Stimulated activated CD4-positive, alpha-beta T cell treated with anti-CD3 and anti-CD28 coated beads, Interleukin-12 subunit alpha, Interleukin-12 subunit beta, amount 100 ng/mL, for 4 hours (primary cell): Measurements from ENCODE around the gene LOC128125822.
"Not testable (repeated sequence)": the region's sequence is repeated elsewhere in the genome, so short reads cannot be mapped to it uniquely, and the experiment has no call there.

Source experiments
- DNase-seq: peaks from one replicate; pipeline ENCODE4 v3.0.0-alpha.2; 2020

The LOC128125822 gene

DNA sequence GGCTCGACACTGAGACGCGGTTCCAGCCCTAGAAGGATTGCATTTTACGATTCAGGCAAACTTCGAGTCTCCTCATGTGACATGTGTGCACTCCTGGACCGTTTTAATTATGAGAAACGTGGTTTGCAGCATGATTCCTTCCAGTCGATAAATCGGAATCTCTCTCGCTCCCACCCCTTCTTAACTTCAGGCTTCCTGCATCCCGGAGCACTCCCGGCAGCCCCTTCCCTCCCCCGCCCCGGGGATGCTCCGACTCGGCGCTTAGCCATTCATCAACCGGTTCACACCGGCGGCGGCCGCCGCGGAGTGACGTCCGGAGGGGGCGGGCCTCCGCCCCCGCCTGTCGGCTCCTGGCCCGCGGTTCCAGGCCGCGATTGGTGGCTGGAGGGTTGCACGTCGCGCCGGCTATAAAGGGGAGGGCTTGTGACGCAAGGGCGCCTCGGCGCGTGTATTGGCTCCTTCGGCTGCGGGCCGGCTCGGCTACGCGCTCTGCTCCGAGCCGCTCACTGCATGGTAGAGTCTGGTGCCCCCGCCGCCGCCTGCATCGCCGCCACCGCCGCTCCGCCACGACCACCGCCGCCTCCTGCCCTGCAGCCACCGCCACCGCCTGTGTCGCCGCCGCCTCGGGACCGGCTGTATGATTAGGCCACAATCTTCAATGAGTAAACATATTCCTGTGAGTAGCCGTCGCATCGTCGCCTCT, at the start of gene LOC128125822, which contains the start of gene PTP4A1:
Gene LOC128125822 (plus strand): TSS at position 437 of the 703 bp plus-strand sequence.
Gene PTP4A1 (plus strand): TSS at position 437 of the 703 bp plus-strand sequence. CDS start 4,401 bp downstream, outside the sequence.
- DNase-seq = peak; percentile 97

- not testable (repeated sequence) for DNase-seq
Measured at GRCh38 chr6:63522911-63523287, 49.4 kb upstream of the LOC128125822 start.

DNA sequence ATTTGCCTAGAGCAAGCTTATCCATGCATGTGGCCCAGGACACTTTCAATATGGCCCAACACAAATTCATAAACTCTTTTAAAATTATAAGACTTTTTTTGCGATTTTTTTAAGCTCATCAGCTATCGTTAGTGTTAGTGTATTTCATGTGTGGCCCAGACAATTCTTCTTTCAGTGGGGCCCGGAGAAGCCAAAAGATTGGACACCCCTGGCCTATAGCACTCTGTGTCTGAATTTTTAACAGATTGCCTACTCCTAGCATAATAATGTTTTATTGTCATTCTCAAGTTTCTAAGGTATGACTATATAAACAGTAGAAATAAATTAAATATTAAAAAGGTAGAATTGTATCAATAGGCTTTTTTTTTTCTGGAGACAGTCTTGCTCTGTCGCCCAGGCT, 48.6 kb upstream of the LOC128125822 start:
- no peak for DNase-seq

GRCh38 chr6:63525186-63525878, 46.9 kb upstream of the LOC128125822 start:
- DNase-seq = no peak

- DNase-seq = no peak
Measured at GRCh38 chr6:63526931-63527330, 45.3 kb upstream of the LOC128125822 start.

DNA sequence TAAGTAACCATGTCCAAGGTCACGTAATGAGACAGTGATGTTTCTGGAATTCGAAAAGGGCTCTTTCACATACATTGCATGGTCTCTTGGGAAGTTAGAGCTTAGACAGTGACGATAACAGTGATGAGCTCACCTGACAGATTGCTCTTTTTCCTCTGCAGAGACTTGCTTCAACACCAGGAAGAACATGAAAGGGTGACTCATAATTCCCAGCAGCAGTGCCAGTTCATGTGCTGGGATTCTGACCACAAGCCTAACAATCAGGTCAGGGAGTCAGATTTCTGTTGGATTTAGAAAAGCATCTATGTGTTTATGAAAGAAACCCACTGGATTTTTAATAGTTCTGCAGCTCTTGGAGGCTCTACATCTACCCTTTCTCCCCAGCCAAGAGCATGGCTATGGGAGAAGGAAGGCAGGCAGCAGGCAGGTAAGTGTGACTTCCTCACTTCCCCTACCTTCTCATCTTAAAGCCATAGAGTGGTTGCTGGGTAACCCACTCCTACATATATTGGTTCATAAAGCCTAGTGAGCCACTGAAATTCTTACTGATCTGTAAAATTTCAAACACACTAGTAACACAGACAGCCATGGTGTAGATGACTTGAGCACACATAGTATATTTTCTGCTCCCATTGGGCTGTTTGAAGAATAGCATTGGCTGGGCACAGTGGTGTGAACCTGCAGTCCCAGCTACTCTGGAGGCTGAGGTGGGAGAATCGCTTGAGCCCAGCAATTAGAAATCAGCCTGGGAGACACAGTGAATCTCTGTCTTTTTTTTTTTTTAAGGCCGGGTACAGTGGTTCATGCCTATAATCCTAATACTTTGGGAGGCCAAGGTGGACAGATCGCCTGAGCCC, 44.4 kb upstream of the LOC128125822 start:
- no peak for DNase-seq

DNA sequence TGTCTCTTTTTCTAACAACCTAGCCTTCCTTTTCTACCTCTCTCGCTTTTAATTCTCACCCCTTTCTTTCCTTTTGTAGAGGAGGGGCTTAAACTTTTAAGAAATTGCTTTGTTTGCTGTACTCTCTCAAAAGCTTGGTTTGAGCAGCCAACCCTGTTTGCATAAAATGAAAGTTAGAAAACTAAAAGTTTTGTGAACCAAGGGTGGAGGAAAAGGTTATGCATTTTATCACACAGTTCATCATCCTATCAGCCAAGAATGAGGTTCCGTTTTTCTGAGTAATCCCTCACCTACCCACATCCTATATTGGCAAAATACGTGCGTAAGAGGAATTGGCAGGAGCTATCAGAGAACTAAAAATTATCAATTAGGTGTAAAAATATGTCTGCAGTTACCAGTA, 42.8 kb upstream of the LOC128125822 start:
- DNase-seq = no peak

DNA sequence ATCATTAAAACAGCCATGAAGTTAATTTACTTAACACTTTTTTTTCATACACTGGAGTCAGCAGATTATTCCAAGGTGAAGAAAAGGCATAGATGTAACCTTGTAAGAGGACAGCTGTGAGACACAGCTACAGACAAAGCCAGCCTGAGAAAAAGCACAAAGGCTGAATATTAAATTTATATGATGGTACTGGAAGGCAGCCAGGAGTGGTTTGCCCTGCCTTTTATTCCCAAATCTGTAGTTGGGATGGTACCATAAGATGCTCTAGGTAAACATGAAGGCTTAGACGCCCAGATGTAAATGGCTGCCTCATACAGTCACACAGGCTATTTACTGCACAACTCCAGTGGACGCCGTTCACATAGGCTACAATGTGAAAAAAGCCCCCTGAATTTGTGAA, 42.1 kb upstream of the LOC128125822 start:
- no peak for DNase-seq

DNA sequence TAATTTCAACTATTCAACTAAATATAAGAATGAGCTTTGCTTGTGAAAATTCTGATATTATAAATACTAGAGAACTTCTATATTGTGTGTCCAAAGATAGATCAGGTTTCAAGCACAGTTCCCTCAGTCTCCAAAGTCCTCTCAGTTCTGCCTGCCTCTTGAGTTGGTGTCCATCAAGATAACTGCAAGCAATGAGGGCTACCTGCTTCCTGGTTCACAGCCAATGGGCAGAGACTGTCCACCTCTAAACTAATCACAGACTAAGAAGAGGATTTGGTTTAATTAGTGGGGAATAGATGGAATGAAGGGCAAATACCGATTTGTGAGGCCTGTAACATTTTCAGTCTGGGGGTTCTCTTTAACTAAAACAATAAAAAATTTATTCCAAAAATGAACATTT, 41.3 kb upstream of the LOC128125822 start:
- no peak for DNase-seq

GRCh38 chr6:63533026-63533425, 39.3 kb upstream of the LOC128125822 start:
- no peak for DNase-seq

- DNase-seq = no peak
Measured at GRCh38 chr6:63533952-63534351, 38.3 kb upstream of the LOC128125822 start.

DNA sequence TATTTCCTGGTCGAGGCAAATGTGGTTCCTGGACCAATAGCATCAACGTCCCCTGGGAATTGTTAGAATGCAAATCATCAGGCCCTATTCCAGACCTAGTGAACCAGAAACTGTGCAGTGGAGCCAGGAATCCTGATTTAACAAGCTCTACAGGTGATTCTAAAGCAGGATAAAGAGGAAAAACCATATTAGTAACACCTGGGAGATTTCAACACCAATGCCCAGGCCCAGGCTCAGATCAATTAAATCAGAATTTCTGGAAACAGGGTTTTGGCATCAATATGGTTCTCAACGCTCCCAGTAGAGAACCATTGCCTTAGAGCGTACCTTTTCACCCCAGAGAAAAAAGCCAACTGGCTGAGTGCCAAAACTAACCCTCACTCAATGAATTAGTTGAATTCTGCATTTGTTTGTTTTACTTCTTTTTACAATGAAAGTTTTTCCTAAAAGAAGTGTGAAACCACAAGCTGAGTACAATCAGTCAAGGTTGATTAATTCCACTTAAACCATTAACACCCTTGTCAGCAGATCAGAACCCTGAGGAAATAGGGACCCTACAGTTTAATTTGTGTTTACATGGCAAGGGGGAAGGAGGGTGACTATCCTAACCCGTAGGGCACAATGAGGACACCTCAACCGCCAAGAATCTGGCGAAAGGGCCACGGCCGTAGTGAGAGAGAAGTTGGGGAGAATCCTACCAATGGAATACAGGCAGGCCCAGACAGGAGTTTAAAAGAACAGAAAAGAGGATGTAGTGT, 34.9 kb upstream of the LOC128125822 start:
- DNase-seq = no peak

- no peak for DNase-seq
Measured at GRCh38 chr6:63537959-63538300, 34.4 kb upstream of the LOC128125822 start.

DNA sequence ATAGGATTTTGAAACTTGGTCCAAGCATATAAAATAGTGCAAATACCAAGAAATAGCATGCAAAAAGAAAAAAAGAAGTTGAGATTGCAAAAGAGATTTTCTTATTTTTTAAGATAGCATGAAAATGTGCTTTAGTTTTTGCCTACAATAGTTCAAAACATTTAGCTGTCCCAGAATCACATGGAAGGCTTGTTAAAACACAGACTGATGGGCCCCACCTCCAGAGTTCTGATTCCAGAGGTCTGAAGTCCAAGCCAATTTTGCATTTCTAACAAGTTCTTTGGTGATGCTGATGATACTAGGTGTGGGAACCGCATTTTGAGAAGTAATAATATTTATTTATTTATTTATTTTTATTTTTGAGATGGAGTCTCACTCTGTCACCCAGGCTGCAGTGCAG, 33.7 kb upstream of the LOC128125822 start:
- DNase-seq = no peak

GRCh38 chr6:63543001-63543400, 29.3 kb upstream of the LOC128125822 start:
- no peak for DNase-seq

- DNase-seq = no peak
Measured at GRCh38 chr6:63543982-63544381, 28.3 kb upstream of the LOC128125822 start.

GRCh38 chr6:63546236-63546635, 26.0 kb upstream of the LOC128125822 start:
- no peak for DNase-seq

DNA sequence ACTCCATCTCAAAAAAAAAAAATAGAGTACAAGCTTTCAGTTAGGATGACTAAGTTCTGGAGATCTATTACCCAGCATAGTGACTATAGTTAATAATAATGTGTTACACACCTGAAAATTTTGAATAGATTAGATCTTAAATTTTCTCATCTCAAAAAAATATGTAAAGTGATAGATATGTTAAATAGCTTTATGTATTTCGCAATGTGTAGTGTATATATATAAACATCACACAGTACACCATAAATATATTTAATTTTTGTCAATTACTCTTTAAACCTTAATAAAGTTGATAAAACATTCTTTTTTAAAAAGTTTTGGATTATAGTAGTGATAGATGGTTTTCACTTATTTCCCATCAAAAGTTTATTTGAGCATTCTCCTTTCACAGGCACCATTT, 25.6 kb upstream of the LOC128125822 start:
- DNase-seq = no peak

- DNase-seq = no peak
Measured at GRCh38 chr6:63549076-63549475, 23.2 kb upstream of the LOC128125822 start.

DNA sequence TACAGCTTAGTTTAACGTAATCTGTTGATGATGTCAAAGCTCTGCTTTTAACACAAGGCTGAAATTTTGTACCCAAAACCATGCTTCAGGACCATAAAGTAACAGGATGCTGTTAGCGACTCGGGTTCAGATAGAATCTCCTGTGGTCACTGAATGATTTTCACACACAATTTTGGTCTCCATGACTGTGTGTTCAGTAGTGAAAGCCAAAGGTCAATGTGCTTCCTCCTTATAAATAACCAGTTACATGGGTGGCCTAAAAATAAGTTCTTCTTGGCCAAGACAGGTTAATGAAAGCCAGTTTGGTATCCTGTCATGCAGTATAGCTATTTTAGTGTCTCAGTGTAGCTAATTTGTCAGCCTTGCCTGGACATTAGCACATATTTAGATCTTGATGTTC, 19.1 kb upstream of the LOC128125822 start:
- no peak for DNase-seq

- no peak for DNase-seq
Measured at GRCh38 chr6:63553900-63554299, 18.4 kb upstream of the LOC128125822 start.

DNA sequence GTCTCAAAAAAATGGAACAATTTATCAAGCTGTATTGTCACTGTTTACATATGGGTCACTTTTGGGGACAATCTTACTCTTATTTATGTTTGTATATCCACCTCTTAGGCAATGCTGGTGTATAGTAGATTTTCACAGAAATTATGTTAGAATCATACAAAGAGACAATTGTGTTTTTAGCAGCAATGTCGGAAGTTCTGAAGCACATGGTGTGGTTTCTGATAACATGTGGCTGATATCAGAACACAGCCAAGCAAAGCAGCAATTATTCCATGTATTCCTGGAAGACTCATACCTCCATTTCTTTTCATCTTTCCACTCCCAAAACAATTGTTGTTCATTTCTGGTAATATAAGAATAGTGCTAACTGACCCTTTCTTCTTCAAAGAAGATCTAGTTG, 17.5 kb upstream of the LOC128125822 start:
- DNase-seq = no peak

DNA sequence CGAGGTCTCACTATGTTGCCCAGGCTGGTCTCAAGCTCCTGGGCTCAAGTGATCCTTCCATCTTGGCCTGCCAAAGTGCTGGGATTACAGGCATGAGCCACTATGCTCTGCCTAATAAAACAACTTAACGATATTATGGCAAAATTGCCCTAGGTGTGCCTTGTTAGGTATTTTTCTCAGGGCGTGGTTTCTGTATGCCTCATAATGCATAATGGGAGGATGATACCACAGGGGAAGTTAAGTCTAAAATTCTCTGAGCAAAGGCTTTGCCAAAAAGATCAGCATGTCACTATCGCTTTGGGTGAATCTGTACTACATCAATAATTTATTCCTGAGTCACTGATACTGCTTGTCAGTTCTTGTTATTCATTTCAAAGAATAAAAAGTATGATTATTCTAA, 15.9 kb upstream of the LOC128125822 start:
- no peak for DNase-seq
